GM11168 (cell line): Measurements from ENCODE around the gene AK2.
"Not testable (repeated sequence)": the region's sequence is repeated elsewhere in the genome, so short reads cannot be mapped to it uniquely, and the experiment has no call there.

Experiments
- in situ Hi-C: fragments of 300-500 bp; cut with MboI; formaldehyde crosslinking; loops from one replicate; pipeline ENCODE4 v1.12.0; 2022; ENCODE audit warnings: low sequenced_read_pairs; ENCODE audit not compliant: unreplicated experiment

AK2 gene

GRCh38 chr1:33036526-33037503 is at the start of gene AK2:
AK2 (minus strand) TSS chr1:33036883; CDS start chr1:33036828, 55 bp downstream.
- in situ Hi-C loops, result no loop called here

GRCh38 chr1:33086384-33086850 is 49.7 kb upstream of the AK2 start:
- in situ Hi-C loops, result no loop called here

- in situ Hi-C loops, result no loop called here
These were observed 48.6 kb upstream of the AK2 start for GRCh38 chr1:33085332-33085731.

- in situ Hi-C loops, result no loop called here
These were observed 46.0 kb upstream of the AK2 start for GRCh38 chr1:33082575-33083108.

- in situ Hi-C loops, result no loop called here
These were observed 45.0 kb upstream of the AK2 start for GRCh38 chr1:33081554-33082305.

- in situ Hi-C loops, result no loop called here
These were observed 44.3 kb upstream of the AK2 start, which contains the start of gene AZIN2 for GRCh38 chr1:33080885-33081553. AZIN2 (plus strand) TSS chr1:33081153; CDS start chr1:33082250, 1,097 bp downstream.

- in situ Hi-C loops, result no loop called here
These were observed 43.7 kb upstream of the AK2 start for GRCh38 chr1:33080373-33080772.

GRCh38 chr1:33078030-33078591 is 41.4 kb upstream of the AK2 start:
- in situ Hi-C loops, result no loop called here

- in situ Hi-C loops, result no loop called here
These were observed 37.7 kb upstream of the AK2 start for GRCh38 chr1:33074193-33074945.

- in situ Hi-C loops, result no loop called here
These were observed 36.0 kb upstream of the AK2 start for GRCh38 chr1:33072707-33073106.

- in situ Hi-C loops, result no loop called here
These were observed 33.9 kb upstream of the AK2 start for GRCh38 chr1:33070628-33071027.

- in situ Hi-C loops, result not testable (repeated sequence)
These were observed 31.4 kb upstream of the AK2 start for GRCh38 chr1:33068108-33068507.

GRCh38 chr1:33066477-33066876 is 29.8 kb upstream of the AK2 start:
- in situ Hi-C loops, result not testable (repeated sequence)

GRCh38 chr1:33065301-33065700 is 28.6 kb upstream of the AK2 start:
- in situ Hi-C loops, result no loop called here

GRCh38 chr1:33064284-33064683 is 27.6 kb upstream of the AK2 start:
- in situ Hi-C loops, result not testable (repeated sequence)

- in situ Hi-C loops, result no loop called here
These were observed 25.2 kb upstream of the AK2 start for GRCh38 chr1:33061834-33062233.

GRCh38 chr1:33060579-33061083 is 23.9 kb upstream of the AK2 start:
- in situ Hi-C loops, result no loop called here

GRCh38 chr1:33057095-33057494 is 20.4 kb upstream of the AK2 start:
- in situ Hi-C loops, result loop anchor here (10.0 kb wide), 1 partner anchor 132 kb away; no protein-coding TSS in a partner anchor

GRCh38 chr1:33056426-33056825 is 19.7 kb upstream of the AK2 start:
- in situ Hi-C loops, result loop anchor here (10.0 kb wide), 1 partner anchor 132 kb away; no protein-coding TSS in a partner anchor
